Ishikawa (cell line): ENCODE data around the gene CCNL1.
A peak's percentile ranks its signal among the peaks of the same experiment; 100 is the strongest.

Experiments used
- CEBPB ChIP-seq: IDR thresholded peaks from 2 replicates; pipeline ENCODE4 v1.6.1; 2012
- CREB1 ChIP-seq: IDR thresholded peaks from 2 replicates; pipeline ENCODE4 v1.6.1; 2012; ENCODE audit warnings: low read depth
- EGR1 ChIP-seq: IDR thresholded peaks from 2 replicates; pipeline ENCODE4 v1.6.1; 2012
- EP300 ChIP-seq: IDR thresholded peaks from 2 replicates; pipeline ENCODE4 v1.6.1; 2012; ENCODE audit warnings: borderline replicate concordance
- FOXM1 ChIP-seq: IDR thresholded peaks from 2 replicates; pipeline ENCODE4 v1.6.1; 2012; ENCODE audit warnings: low read depth, borderline replicate concordance
- NFIC ChIP-seq: IDR thresholded peaks from 2 replicates; pipeline ENCODE4 v1.6.1; 2012
- RAD21 ChIP-seq: IDR thresholded peaks from 2 replicates; pipeline ENCODE4 v1.6.1; 2012; ENCODE audit warnings: low read depth
- TAF1 ChIP-seq: IDR thresholded peaks from 2 replicates; pipeline ENCODE4 v1.6.1; 2012; ENCODE audit warnings: low read depth, mild to moderate bottlenecking
- TCF12 ChIP-seq: IDR thresholded peaks from 2 replicates; pipeline ENCODE4 v1.6.1; 2012; ENCODE audit warnings: low read depth
- TEAD4 ChIP-seq: IDR thresholded peaks from 2 replicates; pipeline ENCODE4 v1.6.1; 2012
- YY1 ChIP-seq: IDR thresholded peaks from 2 replicates; pipeline ENCODE4 v1.6.1; 2012; ENCODE audit warnings: low read depth
- ZBTB7A ChIP-seq: IDR thresholded peaks from 2 replicates; pipeline ENCODE4 v1.6.1; 2012; ENCODE audit warnings: low read depth
- TF ChIP-seq, protein P1 (sequence below): IDR thresholded peaks from 2 replicates; pipeline ENCODE4 v1.6.1; 2012; ENCODE audit warnings: low read depth, mild to moderate bottlenecking
- TF ChIP-seq, protein P2 (sequence below): IDR thresholded peaks from 2 replicates; pipeline ENCODE4 v1.6.1; 2012
- TF ChIP-seq, protein P3 (sequence below): IDR thresholded peaks from 2 replicates; pipeline ENCODE4 v1.6.1; 2012

The CCNL1 gene

DNA sequence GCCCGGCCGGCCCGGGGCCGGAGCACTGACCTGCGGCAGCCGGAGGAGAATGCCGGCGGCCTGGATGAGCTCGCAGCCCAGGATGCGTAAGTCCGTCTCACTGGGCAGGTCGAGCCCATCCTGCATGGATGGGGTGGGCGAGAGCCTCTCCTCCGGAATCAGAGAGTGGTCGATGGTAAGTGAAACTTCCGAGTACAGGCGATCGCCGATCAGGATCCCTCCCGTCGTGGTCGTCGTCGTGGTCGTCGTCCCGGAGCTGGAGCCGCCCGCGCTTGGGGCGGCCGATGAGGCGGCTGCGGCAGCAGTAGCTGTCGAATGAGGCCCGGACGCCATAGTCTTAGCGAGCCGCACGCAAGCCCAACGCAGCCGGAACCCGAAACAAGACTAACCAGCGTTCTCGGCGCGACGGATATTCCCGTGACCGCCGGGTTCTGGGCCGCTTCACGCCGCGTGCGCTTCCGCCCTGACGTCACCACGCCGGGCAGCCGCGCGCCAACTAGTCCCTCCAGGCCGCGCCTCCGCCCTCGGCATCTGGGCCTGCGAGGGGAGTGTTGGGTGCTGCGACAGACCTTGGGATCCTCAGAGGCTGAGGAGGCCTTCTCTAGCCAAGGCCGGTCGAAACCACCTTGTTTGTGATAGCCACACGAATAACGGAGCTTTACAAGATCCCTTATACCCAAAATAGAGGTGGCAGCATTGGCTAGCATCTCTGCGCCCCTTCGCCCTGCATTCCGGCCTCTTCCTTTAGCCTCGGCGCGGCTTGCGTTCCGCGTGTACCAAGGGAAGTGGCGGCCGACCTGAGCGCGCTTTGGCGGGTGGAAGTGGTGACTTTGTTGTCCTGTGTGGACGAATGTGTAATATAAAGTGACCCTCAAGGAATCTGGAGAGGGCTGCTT lies at the start of gene CCNL1:
Gene CCNL1 (minus strand): TSS at position 386 of the 896 bp plus-strand sequence. CDS start 53 bp downstream, at position 333.
- TF ChIP-seq, protein P1, sequence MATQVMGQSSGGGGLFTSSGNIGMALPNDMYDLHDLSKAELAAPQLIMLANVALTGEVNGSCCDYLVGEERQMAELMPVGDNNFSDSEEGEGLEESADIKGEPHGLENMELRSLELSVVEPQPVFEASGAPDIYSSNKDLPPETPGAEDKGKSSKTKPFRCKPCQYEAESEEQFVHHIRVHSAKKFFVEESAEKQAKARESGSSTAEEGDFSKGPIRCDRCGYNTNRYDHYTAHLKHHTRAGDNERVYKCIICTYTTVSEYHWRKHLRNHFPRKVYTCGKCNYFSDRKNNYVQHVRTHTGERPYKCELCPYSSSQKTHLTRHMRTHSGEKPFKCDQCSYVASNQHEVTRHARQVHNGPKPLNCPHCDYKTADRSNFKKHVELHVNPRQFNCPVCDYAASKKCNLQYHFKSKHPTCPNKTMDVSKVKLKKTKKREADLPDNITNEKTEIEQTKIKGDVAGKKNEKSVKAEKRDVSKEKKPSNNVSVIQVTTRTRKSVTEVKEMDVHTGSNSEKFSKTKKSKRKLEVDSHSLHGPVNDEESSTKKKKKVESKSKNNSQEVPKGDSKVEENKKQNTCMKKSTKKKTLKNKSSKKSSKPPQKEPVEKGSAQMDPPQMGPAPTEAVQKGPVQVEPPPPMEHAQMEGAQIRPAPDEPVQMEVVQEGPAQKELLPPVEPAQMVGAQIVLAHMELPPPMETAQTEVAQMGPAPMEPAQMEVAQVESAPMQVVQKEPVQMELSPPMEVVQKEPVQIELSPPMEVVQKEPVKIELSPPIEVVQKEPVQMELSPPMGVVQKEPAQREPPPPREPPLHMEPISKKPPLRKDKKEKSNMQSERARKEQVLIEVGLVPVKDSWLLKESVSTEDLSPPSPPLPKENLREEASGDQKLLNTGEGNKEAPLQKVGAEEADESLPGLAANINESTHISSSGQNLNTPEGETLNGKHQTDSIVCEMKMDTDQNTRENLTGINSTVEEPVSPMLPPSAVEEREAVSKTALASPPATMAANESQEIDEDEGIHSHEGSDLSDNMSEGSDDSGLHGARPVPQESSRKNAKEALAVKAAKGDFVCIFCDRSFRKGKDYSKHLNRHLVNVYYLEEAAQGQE = 0 out of 2 replicates have a peak, but pooled peaks have one; percentile 35
- TF ChIP-seq EP300 (peak; percentile 72), RAD21 (no peak; the same call in 1 of the 2 replicates), TEAD4 (peak; percentile 65), ZBTB7A (no peak), TCF12 (peak; percentile 80), YY1 (peak; percentile 85), TAF1 (peak; percentile 99), CEBPB (no peak), EGR1 (0 out of 2 replicates have a peak, but pooled peaks have one; percentile 30), CREB1 (peak; percentile 93), NFIC (peak; percentile 61; the same call in 1 of the 2 replicates), FOXM1 (peak; percentile 54; the same call in 1 of the 2 replicates)
- TF ChIP-seq, protein P2, sequence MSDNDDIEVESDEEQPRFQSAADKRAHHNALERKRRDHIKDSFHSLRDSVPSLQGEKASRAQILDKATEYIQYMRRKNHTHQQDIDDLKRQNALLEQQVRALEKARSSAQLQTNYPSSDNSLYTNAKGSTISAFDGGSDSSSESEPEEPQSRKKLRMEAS = peak; percentile 96
- TF ChIP-seq, protein P3, sequence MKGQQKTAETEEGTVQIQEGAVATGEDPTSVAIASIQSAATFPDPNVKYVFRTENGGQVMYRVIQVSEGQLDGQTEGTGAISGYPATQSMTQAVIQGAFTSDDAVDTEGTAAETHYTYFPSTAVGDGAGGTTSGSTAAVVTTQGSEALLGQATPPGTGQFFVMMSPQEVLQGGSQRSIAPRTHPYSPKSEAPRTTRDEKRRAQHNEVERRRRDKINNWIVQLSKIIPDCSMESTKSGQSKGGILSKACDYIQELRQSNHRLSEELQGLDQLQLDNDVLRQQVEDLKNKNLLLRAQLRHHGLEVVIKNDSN = peak; percentile 82

DNA sequence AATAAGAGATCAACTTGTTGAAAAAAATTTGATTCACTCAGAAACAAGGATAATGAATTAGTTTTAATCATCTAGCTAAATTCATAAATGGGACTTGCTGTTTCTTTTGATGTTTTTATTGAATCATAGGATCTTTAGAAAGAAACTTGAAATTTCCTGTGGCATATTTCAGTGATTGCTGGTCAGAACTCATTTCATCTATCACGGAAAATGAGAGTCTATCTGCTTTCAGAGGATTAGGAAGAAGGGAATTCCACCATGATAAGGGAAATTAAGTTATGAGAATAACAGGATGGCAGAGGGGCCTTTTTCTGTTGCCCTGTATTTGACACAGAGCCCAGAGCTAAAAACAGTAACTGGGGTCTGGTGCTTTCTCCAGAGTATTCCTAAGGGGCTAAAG lies 44.9 kb upstream of the CCNL1 start:
- TF ChIP-seq ZBTB7A (no peak), EGR1 (no peak), CREB1 (no peak), TEAD4 (no peak), CEBPB (no peak), TCF12 (no peak), FOXM1 (no peak), YY1 (no peak), RAD21 (no peak)
- TF ChIP-seq, protein P2 = no peak
- TF ChIP-seq, protein P3 = no peak

DNA sequence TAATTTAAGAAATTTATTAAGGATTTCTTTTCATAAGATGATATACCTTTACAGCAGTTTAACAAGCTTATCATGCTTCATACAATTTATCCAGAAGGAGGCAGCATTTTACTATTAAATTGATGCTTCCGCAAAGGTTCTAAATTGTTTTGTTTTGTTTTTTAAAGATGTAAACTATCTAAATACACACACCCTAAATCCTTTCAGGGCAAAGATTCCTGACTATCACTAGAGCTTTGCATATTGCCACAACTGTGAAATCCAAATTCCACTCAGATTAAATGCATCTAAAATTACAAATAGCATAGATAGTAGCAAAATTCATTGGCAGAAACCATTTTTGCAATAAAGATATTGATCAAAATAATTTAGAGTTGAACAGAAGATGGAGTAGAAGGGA lies 44.5 kb upstream of the CCNL1 start:
- TF ChIP-seq RAD21 (peak; percentile 67), EGR1 (no peak), NFIC (no peak)

DNA sequence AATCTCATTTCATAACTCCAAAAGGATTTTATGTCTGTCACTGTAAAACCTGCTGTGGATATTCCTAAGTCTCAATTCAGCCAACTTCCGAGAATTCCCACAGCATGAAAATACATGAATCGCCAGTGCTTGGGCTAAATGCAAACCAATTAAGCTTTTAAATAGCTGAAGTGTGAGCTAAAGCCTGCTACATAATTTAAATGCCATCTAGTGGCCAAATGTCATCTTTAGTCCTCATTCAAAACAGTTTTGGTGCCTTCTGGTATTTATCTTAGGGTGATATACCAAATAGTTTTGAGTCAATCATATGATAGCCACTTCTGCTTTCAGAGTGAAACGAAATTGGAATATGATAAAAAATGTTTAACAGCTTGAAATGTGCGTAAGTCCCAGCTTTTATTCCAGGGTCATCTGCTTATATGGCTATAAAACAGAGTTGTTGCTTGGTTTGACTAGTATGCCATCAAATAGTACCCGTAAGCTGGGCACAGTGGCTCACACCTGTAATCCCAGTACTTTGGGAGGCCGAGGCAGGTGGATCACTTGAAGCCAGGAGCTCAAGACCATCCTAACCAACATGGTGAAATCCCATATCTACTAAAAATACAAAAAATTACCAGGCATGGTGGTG lies 41.8 kb upstream of the CCNL1 start:
- TF ChIP-seq RAD21 = peak; percentile 51; the same call in 1 of the 2 replicates
- no peak for TF ChIP-seq FOXM1
- TF ChIP-seq, protein P2 = no peak
- TF ChIP-seq ZBTB7A = no peak

DNA sequence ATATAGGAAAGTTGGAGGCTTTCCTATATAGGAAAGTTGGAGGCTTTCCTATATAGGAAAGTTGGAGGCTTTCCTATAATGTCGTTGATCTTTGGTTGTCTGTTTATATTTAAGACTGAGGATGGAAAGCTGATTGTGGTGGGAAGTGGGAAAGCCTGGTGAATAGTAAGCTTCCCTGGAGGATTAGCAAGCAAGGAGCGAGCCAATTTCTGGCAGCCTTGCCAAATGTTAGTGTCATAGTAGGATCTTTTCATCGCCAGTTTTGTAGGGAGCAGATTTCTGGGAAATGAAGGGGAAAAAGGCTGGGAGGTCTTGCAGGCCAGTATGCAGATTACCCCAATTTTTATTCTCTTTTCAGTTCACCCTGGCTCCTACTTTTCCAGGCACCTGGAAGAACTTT lies 39.9 kb upstream of the CCNL1 start:
- TF ChIP-seq YY1 (no peak), RAD21 (no peak), FOXM1 (no peak), NFIC (no peak), EGR1 (no peak), CEBPB (no peak), TCF12 (no peak), EP300 (no peak), ZBTB7A (no peak), TAF1 (no peak), CREB1 (no peak), TEAD4 (no peak)
- TF ChIP-seq, protein P1 = no peak
- TF ChIP-seq, protein P3 = no peak
- TF ChIP-seq, protein P2 = no peak
